Neural cell (in vitro differentiated cells): ENCODE data around the gene LENEP. TPM values are rescaled to one million over a fixed set of nuclear protein-coding genes. Genes with fewer than 3 reads are reported as not detected.

Experiments used
- H2AFZ ChIP-seq: fragments of 200-600, 300-800 bp; sonication (generic), shearing (Covaris generic); 2 replicates; pipeline ENCODE4 v1.6.0; 2014; ENCODE audit warnings: low read depth, mild to moderate bottlenecking, antibody characterized with exemption, low read length, moderate library complexity
- H3F3A ChIP-seq: fragments of 200-600 bp; shearing (Covaris generic); 2 replicates; pipeline ENCODE4 v1.6.1; 2016; ENCODE audit warnings: mild to moderate bottlenecking, moderate library complexity, mixed read lengths, antibody characterized with exemption, low read length; ENCODE audit not compliant: insufficient read depth, poor library complexity, severe bottlenecking
- H3K27ac ChIP-seq: fragments of 200-600, 300-800 bp; sonication (generic), shearing (Covaris generic); 2 replicates; pipeline ENCODE4 v1.5.1; 2014; ENCODE audit warnings: mild to moderate bottlenecking, low read length, moderate library complexity
- H3K27me3 ChIP-seq: fragments of 300-800, 200-600 bp; sonication (generic), shearing (Covaris generic); 2 replicates; pipeline ENCODE4 v1.6.0; 2014; ENCODE audit warnings: mild to moderate bottlenecking, low read depth, low read length, moderate library complexity; ENCODE audit not compliant: insufficient read depth
- H3K36me3 ChIP-seq: fragments of 300-800, 200-600 bp; sonication (generic), shearing (Covaris generic); 2 replicates; pipeline ENCODE4 v1.5.1; 2014; ENCODE audit warnings: mild to moderate bottlenecking, antibody characterized with exemption, low read length, moderate library complexity; ENCODE audit not compliant: insufficient read depth
- H3K4me2 ChIP-seq: fragments of 300-800, 200-600 bp; sonication (generic), shearing (Covaris generic); 2 replicates; pipeline ENCODE4 v1.6.0; 2014; ENCODE audit warnings: mild to moderate bottlenecking, low read length
- H3K4me3 ChIP-seq: fragments of 300-800, 200-600 bp; sonication (generic), shearing (Covaris generic); 2 replicates; pipeline ENCODE4 v1.5.1; 2014; ENCODE audit warnings: mild to moderate bottlenecking, low read length, moderate library complexity
- H3K79me2 ChIP-seq: fragments of 200-600 bp; shearing (Covaris generic); replicated peaks from 2 replicates; pipeline ENCODE4 v1.6.0; 2014; ENCODE audit warnings: mild to moderate bottlenecking, low read length, moderate library complexity; ENCODE audit not compliant: insufficient read depth
- H3K9ac ChIP-seq: fragments of 300-800, 200-600 bp; sonication (generic), shearing (Covaris generic); 2 replicates; pipeline ENCODE4 v1.6.1; 2016; ENCODE audit warnings: mild to moderate bottlenecking, low read length, mixed read lengths
- H3K9me2 ChIP-seq: fragments of 200-600 bp; shearing (Covaris generic); 2 replicates; pipeline ENCODE4 v1.6.1; 2016; ENCODE audit warnings: mild to moderate bottlenecking, low read length, mixed read lengths; ENCODE audit not compliant: insufficient read depth
- H3K9me3 ChIP-seq: fragments of 200-600, 300-800 bp; sonication (generic), shearing (Covaris generic); 2 replicates; pipeline ENCODE4 v1.6.1; 2016; ENCODE audit warnings: mild to moderate bottlenecking, mixed run types, low read length, moderate library complexity, mixed read lengths
- H4K20me1 ChIP-seq: fragments of 200-600 bp; shearing (Covaris generic); 2 replicates; pipeline ENCODE4 v1.6.1; 2016; ENCODE audit warnings: mild to moderate bottlenecking, mixed run types; ENCODE audit not compliant: insufficient read depth
- EP300 ChIP-seq: fragments of 450-650 bp; conservative IDR thresholded peaks from 2 replicates; pipeline ENCODE4 v1.6.1; 2014; ENCODE audit warnings: antibody characterized with exemption, mild to moderate bottlenecking, moderate library complexity; ENCODE audit not compliant: poor library complexity, severe bottlenecking
- EZH2 ChIP-seq: fragments of 200-600, 300-800 bp; shearing (Covaris generic), sonication (generic); IDR thresholded peaks from 2 replicates; pipeline ENCODE4 v1.6.1; 2014; ENCODE audit warnings: antibody characterized with exemption, low read length, borderline replicate concordance, mild to moderate bottlenecking; ENCODE audit not compliant: insufficient read depth, poor library complexity, severe bottlenecking
- MXI1 ChIP-seq: fragments of 450-650 bp; conservative IDR thresholded peaks from 2 replicates; pipeline ENCODE4 v1.6.1; 2014; ENCODE audit warnings: antibody characterized with exemption, mild to moderate bottlenecking; ENCODE audit not compliant: poor library complexity, severe bottlenecking
- POLR2AphosphoS5 ChIP-seq: IDR thresholded peaks from 2 replicates; pipeline ENCODE4 v1.6.1; 2012
- RAD21 ChIP-seq: fragments of 450-650 bp; conservative IDR thresholded peaks from 2 replicates; pipeline ENCODE4 v1.6.1; 2014; ENCODE audit warnings: antibody characterized with exemption, mild to moderate bottlenecking, moderate library complexity
- SMC3 ChIP-seq: fragments of 450-650 bp; conservative IDR thresholded peaks from 2 replicates; pipeline ENCODE4 v1.6.1; 2014; ENCODE audit warnings: antibody characterized with exemption, mild to moderate bottlenecking, moderate library complexity; ENCODE audit not compliant: poor library complexity
- TAF1 ChIP-seq: IDR thresholded peaks from 2 replicates; pipeline ENCODE4 v1.6.1; 2012; ENCODE audit warnings: low read depth
- polyA plus RNA-seq: library from polyadenylated mRNA; depleted of rRNA; stranded (reverse); fragments of >200 nt; gene quantifications from 2 replicates; pipeline ENCODE4 v1.2.3, GENCODE V29; 2014
- TF ChIP-seq, protein P1 (sequence below): fragments of 450-650 bp; IDR thresholded peaks from 2 replicates; pipeline ENCODE4 v1.5.1; 2014; ENCODE audit warnings: antibody characterized with exemption, mild to moderate bottlenecking, moderate library complexity; ENCODE audit not compliant: poor library complexity, severe bottlenecking
- TF ChIP-seq, protein P2 (sequence below): IDR thresholded peaks from 2 replicates; pipeline ENCODE4 v1.6.1; 2012; ENCODE audit warnings: borderline replicate concordance

LENEP gene
- polyA plus RNA-seq, 1 donor from 2014 or later = not detected

DNA sequence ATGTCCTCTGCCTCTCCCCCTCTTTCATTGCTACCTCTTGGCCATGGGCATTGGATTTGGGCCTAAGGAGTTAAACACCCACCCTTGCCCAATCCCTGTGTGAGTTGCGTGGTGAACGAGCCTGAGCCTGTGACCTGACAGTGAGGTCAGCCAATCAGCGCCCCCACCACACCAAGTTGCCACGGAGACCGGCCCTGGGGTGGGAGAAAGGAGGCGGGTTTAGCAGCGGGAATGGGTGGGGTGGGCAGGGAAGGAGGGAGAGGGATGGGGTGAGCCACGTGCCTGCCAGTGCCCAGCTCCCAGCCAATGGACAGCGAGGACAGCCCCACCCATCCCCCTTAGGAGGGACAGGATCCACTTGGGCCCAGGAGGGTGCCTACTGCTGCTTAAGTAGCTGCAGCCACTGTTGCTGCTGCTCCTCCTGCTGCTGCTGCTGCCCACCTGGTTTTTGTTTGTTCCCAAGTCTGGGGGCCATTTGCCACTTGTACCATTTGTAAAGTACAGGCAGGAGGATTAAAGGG lies 18.7 kb downstream of the LENEP start:
- H3F3A ChIP-seq = no peaks in the 10 kb centered on the region
- no peaks in the 10 kb centered on the region for H3K9me2 ChIP-seq
- H4K20me1 ChIP-seq = no peaks in the 10 kb centered on the region
- no peak overlapping the region for H3K4me2 ChIP-seq
- TF ChIP-seq, protein P1, sequence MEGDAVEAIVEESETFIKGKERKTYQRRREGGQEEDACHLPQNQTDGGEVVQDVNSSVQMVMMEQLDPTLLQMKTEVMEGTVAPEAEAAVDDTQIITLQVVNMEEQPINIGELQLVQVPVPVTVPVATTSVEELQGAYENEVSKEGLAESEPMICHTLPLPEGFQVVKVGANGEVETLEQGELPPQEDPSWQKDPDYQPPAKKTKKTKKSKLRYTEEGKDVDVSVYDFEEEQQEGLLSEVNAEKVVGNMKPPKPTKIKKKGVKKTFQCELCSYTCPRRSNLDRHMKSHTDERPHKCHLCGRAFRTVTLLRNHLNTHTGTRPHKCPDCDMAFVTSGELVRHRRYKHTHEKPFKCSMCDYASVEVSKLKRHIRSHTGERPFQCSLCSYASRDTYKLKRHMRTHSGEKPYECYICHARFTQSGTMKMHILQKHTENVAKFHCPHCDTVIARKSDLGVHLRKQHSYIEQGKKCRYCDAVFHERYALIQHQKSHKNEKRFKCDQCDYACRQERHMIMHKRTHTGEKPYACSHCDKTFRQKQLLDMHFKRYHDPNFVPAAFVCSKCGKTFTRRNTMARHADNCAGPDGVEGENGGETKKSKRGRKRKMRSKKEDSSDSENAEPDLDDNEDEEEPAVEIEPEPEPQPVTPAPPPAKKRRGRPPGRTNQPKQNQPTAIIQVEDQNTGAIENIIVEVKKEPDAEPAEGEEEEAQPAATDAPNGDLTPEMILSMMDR = no peak
- TF ChIP-seq MXI1 = no peak
- TF ChIP-seq EZH2 = no peak
- no peak for TF ChIP-seq TAF1
- no peak for TF ChIP-seq EP300
- TF ChIP-seq, protein P2, sequence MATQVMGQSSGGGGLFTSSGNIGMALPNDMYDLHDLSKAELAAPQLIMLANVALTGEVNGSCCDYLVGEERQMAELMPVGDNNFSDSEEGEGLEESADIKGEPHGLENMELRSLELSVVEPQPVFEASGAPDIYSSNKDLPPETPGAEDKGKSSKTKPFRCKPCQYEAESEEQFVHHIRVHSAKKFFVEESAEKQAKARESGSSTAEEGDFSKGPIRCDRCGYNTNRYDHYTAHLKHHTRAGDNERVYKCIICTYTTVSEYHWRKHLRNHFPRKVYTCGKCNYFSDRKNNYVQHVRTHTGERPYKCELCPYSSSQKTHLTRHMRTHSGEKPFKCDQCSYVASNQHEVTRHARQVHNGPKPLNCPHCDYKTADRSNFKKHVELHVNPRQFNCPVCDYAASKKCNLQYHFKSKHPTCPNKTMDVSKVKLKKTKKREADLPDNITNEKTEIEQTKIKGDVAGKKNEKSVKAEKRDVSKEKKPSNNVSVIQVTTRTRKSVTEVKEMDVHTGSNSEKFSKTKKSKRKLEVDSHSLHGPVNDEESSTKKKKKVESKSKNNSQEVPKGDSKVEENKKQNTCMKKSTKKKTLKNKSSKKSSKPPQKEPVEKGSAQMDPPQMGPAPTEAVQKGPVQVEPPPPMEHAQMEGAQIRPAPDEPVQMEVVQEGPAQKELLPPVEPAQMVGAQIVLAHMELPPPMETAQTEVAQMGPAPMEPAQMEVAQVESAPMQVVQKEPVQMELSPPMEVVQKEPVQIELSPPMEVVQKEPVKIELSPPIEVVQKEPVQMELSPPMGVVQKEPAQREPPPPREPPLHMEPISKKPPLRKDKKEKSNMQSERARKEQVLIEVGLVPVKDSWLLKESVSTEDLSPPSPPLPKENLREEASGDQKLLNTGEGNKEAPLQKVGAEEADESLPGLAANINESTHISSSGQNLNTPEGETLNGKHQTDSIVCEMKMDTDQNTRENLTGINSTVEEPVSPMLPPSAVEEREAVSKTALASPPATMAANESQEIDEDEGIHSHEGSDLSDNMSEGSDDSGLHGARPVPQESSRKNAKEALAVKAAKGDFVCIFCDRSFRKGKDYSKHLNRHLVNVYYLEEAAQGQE = no peak
- no peak for TF ChIP-seq SMC3
- TF ChIP-seq POLR2AphosphoS5 = no peak
- no peak for TF ChIP-seq RAD21
- no peak overlapping the region for H3K4me3 ChIP-seq
- no peak overlapping the region for H3K9ac ChIP-seq
- no peaks in the 10 kb centered on the region for H3K9me3 ChIP-seq
- H2AFZ ChIP-seq = no peak overlapping the region
- H3K36me3 ChIP-seq = no peaks in the 10 kb centered on the region
- no peak overlapping the region for H3K27ac ChIP-seq
- no peaks in the 10 kb centered on the region for H3K27me3 ChIP-seq
- no peaks in the 10 kb centered on the region for H3K79me2 ChIP-seq

DNA sequence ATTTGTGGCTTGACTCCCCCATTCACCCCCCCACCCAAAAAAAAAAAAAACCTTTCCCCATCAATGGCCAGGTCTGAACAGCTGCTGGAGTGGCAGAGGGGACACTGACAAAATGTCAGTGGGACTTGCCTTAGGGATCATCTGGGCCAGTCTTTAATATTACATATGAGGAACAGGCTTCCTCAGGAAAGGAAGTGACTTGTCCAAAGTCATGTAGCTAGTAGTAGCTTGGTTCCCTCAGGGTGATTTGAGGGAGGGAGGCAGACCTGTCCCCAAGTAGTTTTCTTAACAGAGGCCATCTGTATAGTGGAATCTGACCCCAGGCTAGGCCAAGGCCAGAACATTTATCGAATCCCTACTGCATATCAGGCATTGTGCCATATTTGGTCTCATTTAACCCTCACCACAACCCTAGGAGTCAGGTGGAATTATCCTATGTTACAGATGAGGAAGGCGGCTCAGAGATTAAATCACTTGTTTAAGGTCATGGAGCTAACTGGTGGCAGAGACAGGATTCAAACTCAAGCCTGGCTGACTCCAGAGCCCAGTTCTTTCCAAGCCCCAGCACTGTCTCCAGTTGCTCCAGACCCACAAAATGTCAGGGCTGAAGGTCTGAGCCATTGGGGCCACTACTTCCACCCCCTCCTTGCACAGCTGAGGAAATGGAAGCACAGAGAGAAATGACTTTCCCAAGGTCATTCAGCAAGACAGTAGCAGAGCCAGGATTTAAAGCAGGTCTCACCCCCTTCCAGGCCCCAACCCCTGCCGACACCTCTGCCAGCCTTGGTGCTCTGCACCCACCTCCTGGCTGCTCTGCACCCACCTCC lies 19.6 kb downstream of the LENEP start:
- no peaks in the 10 kb centered on the region for H4K20me1 ChIP-seq
- H3K27ac ChIP-seq = no peak overlapping the region
- H3K4me3 ChIP-seq = no peak overlapping the region

More for the DNA sequence above, 19.6 kb downstream of the LENEP start:
- no peak overlapping the region for H3K9ac ChIP-seq
- no peak for TF ChIP-seq SMC3
- TF ChIP-seq TAF1 = no peak
- no peak for TF ChIP-seq POLR2AphosphoS5
- no peak for TF ChIP-seq EZH2
- TF ChIP-seq, protein P2 = no peak
- H3K36me3 ChIP-seq = no peaks in the 10 kb centered on the region
- H3K4me2 ChIP-seq = no peak overlapping the region
- no peaks in the 10 kb centered on the region for H3K9me3 ChIP-seq
- no peaks in the 10 kb centered on the region for H3K27me3 ChIP-seq
- H3K9me2 ChIP-seq = no peaks in the 10 kb centered on the region
- H2AFZ ChIP-seq = no peak overlapping the region
- H3F3A ChIP-seq = no peaks in the 10 kb centered on the region
- H3K79me2 ChIP-seq = no peaks in the 10 kb centered on the region
